Type B pancreatic cell (in vitro differentiated cells): ENCODE results near the gene LRP1B. TPM values are rescaled to one million over a fixed set of nuclear protein-coding genes. Genes with fewer than 3 reads are reported as not detected.

ENCODE experiments used
- DNase-seq: peaks from one replicate; pipeline ENCODE4 v3.0.0; 2021; ENCODE audit warnings: mixed read lengths; ENCODE audit not compliant: unreplicated experiment; ENCODE audit errors: extremely low spot score
- H3K27ac Mint-ChIP-seq: 2 replicates; pipeline ENCODE4 v1.8.0; 2021; ENCODE audit warnings: mild to moderate bottlenecking, mixed read lengths
- H3K27me3 Mint-ChIP-seq: 2 replicates; pipeline ENCODE4 v1.8.0; 2021; ENCODE audit warnings: mixed read lengths
- H3K36me3 Mint-ChIP-seq: 2 replicates; pipeline ENCODE4 v1.8.0; 2021; ENCODE audit warnings: mixed read lengths
- H3K4me1 Mint-ChIP-seq: one replicate; pipeline ENCODE4 v1.8.0; 2021; ENCODE audit warnings: mixed read lengths; ENCODE audit not compliant: unreplicated experiment
- H3K4me3 Mint-ChIP-seq: 2 replicates; pipeline ENCODE4 v1.8.0; 2021; ENCODE audit warnings: mild to moderate bottlenecking, mixed read lengths
- H3K9me3 Mint-ChIP-seq: 2 replicates; pipeline ENCODE4 v1.8.0; 2021; ENCODE audit warnings: mixed read lengths
- total RNA-seq: library from RNA; stranded (reverse); gene quantifications from 2 replicates; pipeline ENCODE4 v1.2.1, GENCODE V29; 2021; ENCODE audit warnings: low replicate concordance
- TF ChIP-seq, protein P1 (sequence below): fragments of 200-600 bp; sonication (generic); conservative IDR thresholded peaks from 2 replicates; pipeline ENCODE4 v1.5.0; 2021; ENCODE audit warnings: antibody characterized with exemption, mild to moderate bottlenecking

Gene LRP1B
- total RNA-seq, 1 donor from 2014 or later = 16.0 TPM

DNA sequence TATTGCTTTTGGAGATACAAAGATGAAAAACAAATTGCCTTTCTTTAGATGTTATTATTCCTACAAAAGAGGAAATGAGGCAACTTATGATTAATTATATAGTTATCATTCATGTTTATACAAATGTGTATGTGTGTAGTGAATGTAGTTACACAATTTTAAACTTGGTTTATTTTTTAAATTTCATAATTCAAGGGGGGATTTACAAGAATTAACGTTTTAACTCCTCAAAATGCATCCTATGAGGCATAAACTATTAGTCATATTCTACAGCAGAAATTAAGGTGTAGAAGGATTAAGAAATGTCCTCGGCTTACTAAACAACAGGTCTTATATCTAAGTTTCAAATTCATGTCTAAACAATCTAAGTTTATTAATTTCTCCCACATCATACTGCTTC is 1545.8 kb downstream of the LRP1B start:
- no peak for DNase-seq
- H3K27ac Mint-ChIP-seq = no peak overlapping the region
- H3K4me3 Mint-ChIP-seq = no peak overlapping the region
- H3K36me3 Mint-ChIP-seq = no peaks in the 10 kb centered on the region
- no peaks in the 10 kb centered on the region for H3K9me3 Mint-ChIP-seq
- TF ChIP-seq, protein P1, sequence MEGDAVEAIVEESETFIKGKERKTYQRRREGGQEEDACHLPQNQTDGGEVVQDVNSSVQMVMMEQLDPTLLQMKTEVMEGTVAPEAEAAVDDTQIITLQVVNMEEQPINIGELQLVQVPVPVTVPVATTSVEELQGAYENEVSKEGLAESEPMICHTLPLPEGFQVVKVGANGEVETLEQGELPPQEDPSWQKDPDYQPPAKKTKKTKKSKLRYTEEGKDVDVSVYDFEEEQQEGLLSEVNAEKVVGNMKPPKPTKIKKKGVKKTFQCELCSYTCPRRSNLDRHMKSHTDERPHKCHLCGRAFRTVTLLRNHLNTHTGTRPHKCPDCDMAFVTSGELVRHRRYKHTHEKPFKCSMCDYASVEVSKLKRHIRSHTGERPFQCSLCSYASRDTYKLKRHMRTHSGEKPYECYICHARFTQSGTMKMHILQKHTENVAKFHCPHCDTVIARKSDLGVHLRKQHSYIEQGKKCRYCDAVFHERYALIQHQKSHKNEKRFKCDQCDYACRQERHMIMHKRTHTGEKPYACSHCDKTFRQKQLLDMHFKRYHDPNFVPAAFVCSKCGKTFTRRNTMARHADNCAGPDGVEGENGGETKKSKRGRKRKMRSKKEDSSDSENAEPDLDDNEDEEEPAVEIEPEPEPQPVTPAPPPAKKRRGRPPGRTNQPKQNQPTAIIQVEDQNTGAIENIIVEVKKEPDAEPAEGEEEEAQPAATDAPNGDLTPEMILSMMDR = no peak
- H3K4me1 Mint-ChIP-seq = no peaks in the 10 kb centered on the region
- peaks cover 35% of the 10 kb centered on the region for H3K27me3 Mint-ChIP-seq

DNA sequence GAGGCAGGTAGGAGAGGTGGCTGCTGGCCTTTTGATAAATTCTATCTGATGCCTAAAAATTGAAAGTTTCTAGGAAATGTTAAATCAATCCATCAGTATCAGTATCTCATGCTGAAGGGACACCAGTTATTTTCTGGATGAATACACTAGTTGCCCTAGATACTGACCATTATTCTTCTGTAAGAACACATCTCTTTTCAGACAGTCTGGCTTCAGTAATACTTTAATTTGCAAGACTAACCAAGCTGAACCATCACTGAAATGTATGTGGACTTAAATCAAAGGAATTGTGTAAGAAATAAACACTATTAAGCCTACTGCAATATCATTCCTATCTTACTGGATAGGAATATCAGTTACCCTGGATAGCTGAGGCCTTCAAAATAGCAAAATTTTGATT is 1546.3 kb downstream of the LRP1B start:
- DNase-seq = no peak
- no peaks in the 10 kb centered on the region for H3K9me3 Mint-ChIP-seq
- H3K27me3 Mint-ChIP-seq = peaks cover 31% of the 10 kb centered on the region
- H3K4me1 Mint-ChIP-seq = no peaks in the 10 kb centered on the region
- no peak overlapping the region for H3K27ac Mint-ChIP-seq
- TF ChIP-seq, protein P1 = no peak
- no peak overlapping the region for H3K4me3 Mint-ChIP-seq
- H3K36me3 Mint-ChIP-seq = no peaks in the 10 kb centered on the region

DNA sequence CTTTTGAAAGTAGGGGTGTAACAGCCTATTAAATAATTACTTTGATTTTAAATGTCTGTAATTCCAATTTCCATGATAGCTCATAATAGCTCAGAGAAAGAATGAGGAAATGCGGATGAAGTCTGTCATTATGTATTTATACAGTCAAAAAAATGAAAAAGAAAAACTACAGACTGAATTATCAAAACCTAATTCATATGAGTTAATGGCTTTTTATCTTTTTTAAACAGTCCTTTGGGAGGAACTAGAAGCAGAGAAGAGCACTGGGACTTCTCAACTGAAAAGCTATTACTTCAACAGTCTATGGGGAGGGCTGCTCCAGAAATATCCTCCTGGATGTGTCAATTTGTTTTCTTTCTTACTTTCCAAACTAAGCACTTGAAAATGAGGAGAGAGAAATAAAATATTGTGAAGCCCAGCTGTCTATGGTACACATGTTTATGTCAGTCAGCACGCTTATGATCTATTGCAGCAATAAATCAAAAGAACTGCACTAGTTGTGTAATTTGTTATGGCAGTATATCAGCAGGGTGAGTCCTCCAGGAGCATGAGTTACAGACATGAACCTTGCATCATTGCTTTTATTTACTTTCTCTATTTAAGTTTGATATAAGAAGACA is 1550.2 kb downstream of the LRP1B start:
- peaks cover 3% of the 10 kb centered on the region for H3K9me3 Mint-ChIP-seq
- H3K36me3 Mint-ChIP-seq = no peaks in the 10 kb centered on the region
- peaks cover 22% of the 10 kb centered on the region for H3K27me3 Mint-ChIP-seq
- no peak for DNase-seq
- H3K27ac Mint-ChIP-seq = no peak overlapping the region
- H3K4me1 Mint-ChIP-seq = no peaks in the 10 kb centered on the region
- TF ChIP-seq, protein P1 = no peak
- no peak overlapping the region for H3K4me3 Mint-ChIP-seq

DNA sequence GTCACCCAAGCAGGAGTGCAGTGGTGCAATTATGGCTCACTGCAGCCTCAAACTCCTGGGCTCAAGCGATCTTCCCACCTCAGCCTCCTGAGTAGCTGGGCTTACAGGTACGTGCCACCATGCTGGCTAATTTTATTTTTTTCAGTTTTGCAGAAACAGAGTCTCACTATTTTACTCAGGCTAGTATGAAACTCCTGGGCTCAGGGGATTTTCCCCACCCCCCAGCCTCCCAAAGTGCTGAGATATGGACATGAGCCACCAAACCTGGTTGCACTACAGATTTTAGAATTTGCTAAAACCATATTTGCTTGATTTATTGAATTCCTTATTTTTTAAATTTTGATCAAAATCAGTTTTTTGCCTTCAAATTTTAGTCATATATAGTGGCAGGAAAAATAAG is 1553.4 kb downstream of the LRP1B start:
- TF ChIP-seq, protein P1 = no peak
- Mint-ChIP-seq H3K4me3 (no peak overlapping the region), H3K27ac (no peak overlapping the region), H3K4me1 (no peaks in the 10 kb centered on the region), H3K9me3 (peaks cover 3% of the 10 kb centered on the region), H3K27me3 (peaks cover 40% of the 10 kb centered on the region), H3K36me3 (no peaks in the 10 kb centered on the region)
- DNase-seq = no peak

- peaks cover 13% of the 10 kb centered on the region for H3K27me3 Mint-ChIP-seq
- no peaks in the 10 kb centered on the region for H3K4me1 Mint-ChIP-seq
- no peak overlapping the region for H3K4me3 Mint-ChIP-seq
- no peak overlapping the region for H3K27ac Mint-ChIP-seq
- TF ChIP-seq, protein P1 = no peak
- DNase-seq = no peak
- H3K9me3 Mint-ChIP-seq = no peaks in the 10 kb centered on the region
- H3K36me3 Mint-ChIP-seq = no peaks in the 10 kb centered on the region
Measured at GRCh38 chr2:140567734-140568133, 1563.1 kb downstream of the LRP1B start.

GRCh38 chr2:140565756-140566155 is 1565.1 kb downstream of the LRP1B start:
- H3K9me3 Mint-ChIP-seq = no peaks in the 10 kb centered on the region
- DNase-seq = no peak
- peaks cover 9% of the 10 kb centered on the region for H3K27me3 Mint-ChIP-seq

More at GRCh38 chr2:140565756-140566155, 1565.1 kb downstream of the LRP1B start:
- H3K36me3 Mint-ChIP-seq = no peaks in the 10 kb centered on the region
- H3K4me1 Mint-ChIP-seq = no peaks in the 10 kb centered on the region
- TF ChIP-seq, protein P1 = no peak
- no peak overlapping the region for H3K4me3 Mint-ChIP-seq
- no peak overlapping the region for H3K27ac Mint-ChIP-seq
